Inflammatory macrophage treated with lipopolysaccharide for 1 hour (primary cell): Measurements from ENCODE around the gene SGPL1.

Experiments
- DNase-seq, 2 donors: peaks; one replicate each; pipeline ENCODE4 v3.0.0-alpha.2; 2020 to 2022

SGPL1 gene

DNA sequence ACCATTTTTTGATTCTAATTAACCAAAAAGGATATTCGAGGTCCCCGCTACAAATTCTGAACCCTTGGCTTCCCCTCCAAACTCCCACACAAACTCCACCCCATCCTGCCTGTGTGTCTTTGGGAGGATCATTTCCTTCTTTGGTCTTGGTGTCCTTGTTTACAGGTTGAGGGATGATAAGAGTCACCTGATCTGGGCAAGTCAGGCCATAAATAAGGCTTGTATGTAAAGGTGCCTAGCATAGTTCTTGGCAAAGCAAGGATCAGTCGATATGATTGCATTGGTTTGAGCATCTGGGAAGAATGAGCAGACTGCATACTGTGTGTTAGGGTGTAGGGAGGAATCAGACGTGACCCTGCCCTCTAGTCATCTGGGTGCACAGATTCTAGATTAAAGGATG is 1.6 kb upstream of the SGPL1 start:
- no peak for DNase-seq

- peak in 1 of 2 donors; percentile 29 for DNase-seq
Measured at GRCh38 chr10:70816220-70816894, 609 bp downstream of the SGPL1 start.

DNA sequence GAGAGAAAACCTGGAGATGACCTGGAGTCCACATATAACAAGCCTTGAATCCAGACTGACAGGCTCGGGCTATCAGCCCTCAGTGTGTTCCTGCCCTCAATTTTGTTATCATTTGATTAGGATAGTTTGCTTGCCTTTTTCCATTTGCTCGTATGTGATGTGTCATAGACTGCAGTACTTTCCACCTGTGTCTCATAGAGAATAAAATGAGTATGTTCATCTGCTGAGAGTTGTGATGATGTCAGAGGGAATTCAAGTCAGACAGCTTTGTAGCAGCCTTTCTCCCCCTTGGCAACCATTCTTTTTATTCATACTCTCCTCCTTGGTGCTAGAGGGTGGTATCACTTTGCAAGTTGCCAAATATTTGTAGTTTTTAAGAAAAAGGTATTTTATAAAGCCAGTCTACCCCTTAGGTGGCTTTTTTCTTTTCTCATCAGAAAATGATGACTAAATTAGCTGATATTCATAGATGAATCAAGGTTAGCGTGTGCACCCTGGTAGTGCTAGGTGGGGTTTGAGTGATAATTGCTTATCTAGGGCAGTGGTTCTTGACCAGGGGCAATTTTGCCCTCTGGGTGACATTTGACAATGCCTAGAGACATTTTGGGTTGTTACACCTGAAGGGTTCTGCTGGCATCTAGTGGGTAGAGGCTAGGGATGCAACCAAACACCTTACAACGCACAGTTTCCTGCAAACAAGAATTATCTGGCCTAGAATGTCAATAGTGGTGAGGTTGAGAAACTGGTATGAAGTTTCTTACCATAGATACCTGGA is 5.4 kb downstream of the SGPL1 start:
- no peak for DNase-seq

GRCh38 chr10:70822076-70822820 is 6.5 kb downstream of the SGPL1 start:
- DNase-seq: no peak

- no peak for DNase-seq
Measured at GRCh38 chr10:70827086-70827757, 11.5 kb downstream of the SGPL1 start.

DNA sequence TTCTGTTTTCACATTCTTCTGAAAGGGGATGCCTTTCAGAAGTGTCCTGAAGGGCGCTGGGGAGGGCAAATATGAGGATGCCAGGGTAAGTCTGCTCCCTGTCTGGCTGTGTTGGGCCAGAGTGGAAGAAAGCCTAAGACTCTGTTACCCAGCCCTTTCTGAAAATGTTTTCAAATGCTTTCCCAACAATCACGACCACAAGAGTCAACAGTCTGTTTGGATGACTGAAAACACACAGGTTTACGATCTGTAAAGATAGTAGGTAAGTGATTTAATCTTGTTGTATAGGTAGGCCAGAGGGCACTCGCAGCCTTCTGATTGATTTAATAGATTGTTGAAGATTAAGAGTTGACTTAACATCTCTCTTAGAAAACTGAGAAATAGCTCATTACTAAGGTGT is 13.2 kb downstream of the SGPL1 start:
- DNase-seq: no peak

DNA sequence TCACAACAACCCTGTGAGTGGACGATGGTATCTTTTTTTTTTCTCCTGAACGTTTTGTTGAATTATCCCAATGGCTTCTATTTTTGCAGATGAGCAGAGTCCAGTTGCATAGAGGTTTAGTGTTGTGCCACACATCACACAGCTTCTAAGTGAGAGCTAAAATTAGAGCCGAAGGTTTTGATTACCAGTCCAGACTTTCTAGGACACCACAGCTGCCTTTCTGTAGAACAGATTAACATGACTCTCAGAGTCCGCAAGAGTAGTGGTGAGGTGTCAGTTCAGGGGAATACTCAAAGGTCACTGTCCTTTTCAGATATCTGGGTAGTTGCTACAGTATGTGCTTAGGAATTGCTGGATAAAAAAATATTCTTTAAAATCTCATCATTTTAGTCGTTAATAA is 13.8 kb downstream of the SGPL1 start:
- no peak for DNase-seq

DNA sequence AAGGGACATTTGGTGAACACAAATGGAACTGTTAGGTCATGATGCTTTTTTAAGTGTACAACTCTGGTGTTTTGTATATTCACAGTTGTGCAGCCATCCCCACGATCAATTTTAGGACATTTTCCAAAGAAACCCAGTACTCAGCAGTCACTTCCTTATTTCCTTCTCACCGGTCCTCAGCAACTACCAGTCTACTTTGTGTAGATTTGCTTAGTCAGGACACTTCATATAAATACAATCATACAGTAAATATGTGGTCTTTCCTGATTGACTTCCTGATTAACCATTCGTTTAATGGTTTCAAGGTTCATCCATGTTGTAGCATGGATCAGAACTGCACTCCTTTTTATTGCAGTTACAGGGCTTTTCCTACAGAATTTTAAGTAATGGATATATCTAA is 14.4 kb downstream of the SGPL1 start:
- peak; percentile 43 to 46 for DNase-seq

GRCh38 chr10:70832221-70832620 is 16.5 kb downstream of the SGPL1 start:
- DNase-seq: peak; percentile 29 to 38

- peak; percentile 90 to 93 for DNase-seq
Measured at GRCh38 chr10:70832852-70833528, 17.2 kb downstream of the SGPL1 start.

GRCh38 chr10:70833601-70834000 is 17.9 kb downstream of the SGPL1 start:
- no peak for DNase-seq

GRCh38 chr10:70834021-70834420 is 18.3 kb downstream of the SGPL1 start:
- peak; percentile 16 to 20 for DNase-seq

- DNase-seq: peak; percentile 77 to 83
Measured at GRCh38 chr10:70834441-70835151, 18.8 kb downstream of the SGPL1 start.

- no peak for DNase-seq
Measured at GRCh38 chr10:70836319-70836718, 20.6 kb downstream of the SGPL1 start.

GRCh38 chr10:70837660-70838059 is 21.9 kb downstream of the SGPL1 start:
- no peak for DNase-seq

- peak; percentile 26 to 40 for DNase-seq
Measured at GRCh38 chr10:70838270-70838805, 22.6 kb downstream of the SGPL1 start.

- DNase-seq: no peak
Measured at GRCh38 chr10:70840836-70841235, 25.1 kb downstream of the SGPL1 start.

DNA sequence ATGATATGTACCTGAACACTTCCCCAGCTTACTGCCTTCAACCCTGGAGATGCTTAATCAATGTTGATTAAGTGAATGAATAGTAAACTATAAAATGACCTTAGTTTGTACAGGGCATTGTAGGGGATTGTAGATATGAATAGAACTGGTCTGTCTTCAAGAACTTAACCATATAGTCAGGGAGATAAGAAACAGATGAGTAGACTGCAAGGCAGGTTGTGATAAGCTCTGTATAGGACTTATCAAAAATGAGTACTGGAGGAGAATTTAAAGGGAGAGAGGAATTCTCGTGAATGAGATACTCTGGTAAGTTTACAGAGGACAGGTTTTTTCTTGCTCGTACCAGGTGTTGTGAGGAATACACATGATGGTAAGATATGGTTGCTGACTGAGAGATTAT is 27.6 kb downstream of the SGPL1 start:
- DNase-seq: no peak

- no peak for DNase-seq
Measured at GRCh38 chr10:70843776-70844489, 28.2 kb downstream of the SGPL1 start.

DNA sequence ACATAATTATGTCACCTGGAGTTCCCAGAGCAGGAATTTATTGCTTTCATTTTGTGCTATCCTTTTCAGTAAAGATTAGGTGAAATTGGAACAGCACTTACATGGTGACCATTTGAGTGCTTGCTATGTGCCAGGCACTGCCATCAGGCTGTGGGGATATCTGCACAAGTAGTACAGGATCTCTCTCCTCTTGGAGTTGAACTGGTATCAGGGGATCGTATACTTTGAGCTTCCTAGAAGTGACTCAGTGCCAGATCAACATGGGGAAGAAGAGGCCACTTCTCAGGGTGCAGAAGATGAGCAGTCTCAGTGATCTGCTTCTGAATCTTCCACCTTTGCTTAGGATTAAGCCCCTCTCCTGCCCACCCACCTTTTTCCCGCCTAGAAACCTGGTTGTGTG is 29.5 kb downstream of the SGPL1 start:
- no peak for DNase-seq

DNA sequence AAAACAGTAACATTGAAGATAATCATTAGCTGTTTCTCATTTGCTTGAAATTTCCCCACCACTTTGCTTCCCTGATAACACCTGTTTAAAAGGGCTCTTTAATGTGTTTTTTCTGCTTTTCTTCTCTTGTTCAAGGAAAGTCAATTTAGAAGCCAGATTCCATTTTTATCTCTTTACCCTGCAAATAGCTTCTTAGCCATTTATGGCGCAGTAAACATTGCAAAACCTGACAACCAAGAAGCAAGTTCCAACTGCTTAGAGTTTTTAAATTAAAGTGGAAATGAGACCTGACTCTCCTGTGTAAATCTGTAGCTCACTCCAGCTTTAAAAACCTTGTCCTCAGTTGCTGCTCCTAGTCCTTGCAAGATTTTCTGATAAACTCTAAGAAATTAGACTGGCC is 30.1 kb downstream of the SGPL1 start:
- DNase-seq: no peak
